ENCODE data around the gene SLC39A13.

The SLC39A13 gene

DNA sequence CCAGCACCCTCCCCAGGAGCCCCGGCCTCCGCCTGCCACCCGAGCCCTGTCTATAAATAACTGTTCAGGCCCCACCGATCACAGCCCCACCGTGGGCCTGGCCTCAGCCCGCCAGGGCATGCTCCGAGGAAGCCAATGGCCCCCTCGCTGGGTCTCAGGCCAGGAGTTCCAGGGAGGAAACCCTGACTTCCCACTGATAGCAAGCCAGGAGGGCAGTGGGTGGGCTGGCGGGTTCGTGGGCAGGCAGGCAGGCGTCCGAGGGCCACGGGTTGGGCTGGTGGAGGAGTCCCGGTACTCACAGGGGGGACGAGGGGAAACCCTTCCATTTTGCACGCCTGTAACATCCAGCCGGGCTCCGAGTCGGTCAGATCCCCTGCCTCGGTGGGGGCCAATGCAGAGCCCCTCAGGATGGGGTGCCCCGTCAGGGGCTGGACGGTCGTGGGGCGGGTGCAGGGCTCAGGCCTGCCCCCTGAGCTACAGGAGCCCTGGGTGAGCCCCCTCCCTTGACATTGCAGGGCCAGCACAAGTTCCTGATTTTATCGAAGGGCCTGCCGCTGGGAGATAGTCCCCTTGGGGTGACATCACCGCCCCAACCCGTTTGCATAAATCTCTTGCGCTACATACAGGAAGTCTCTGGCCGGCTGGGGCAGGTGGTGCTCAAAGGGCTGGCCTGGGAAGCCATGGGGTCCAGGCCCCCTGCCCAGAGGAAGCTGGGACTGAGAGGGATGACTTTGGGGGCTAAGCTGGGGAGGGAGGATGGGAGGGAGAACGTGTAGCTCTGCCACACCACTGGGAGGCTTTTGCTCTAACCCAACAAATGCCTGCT is 30.2 kb upstream of the SLC39A13 start, which contains the start of gene SPI1:
TSS of gene SPI1 (minus strand) at position 538 of the 826 bp plus-strand sequence. CDS start at position 344, 194 bp downstream.
- H3K4me2 ChIP-seq (ENCODE audit: low read length): no peak within 1 kb of the TSS
- H3K36me3 ChIP-seq (ENCODE audit: control insufficient read depth in 1 of 2, insufficient read depth in 2 of 2, low read length in 2 of 2): no peaks in the 10 kb centered on the region
- no peak within 1 kb of the TSS for H3K23ac ChIP-seq (ENCODE audit: low read length)
- no peak within 1 kb of the TSS for H2BK5ac ChIP-seq (ENCODE audit: low read depth, low read length, poor library complexity)
- H3K9ac ChIP-seq (ENCODE audit: low read length): no peak within 1 kb of the TSS
- peak in 1 of 2 donors; percentile 40 for DNase-seq
- H3K4me3 ChIP-seq (ENCODE audit: low read depth, low read length): no peak within 1 kb of the TSS
- H2AK5ac ChIP-seq (ENCODE audit: low read length): no peak within 1 kb of the TSS
- H3K4me1 ChIP-seq (ENCODE audit: control insufficient read depth in 1 of 2, insufficient read depth in 2 of 2, low read length in 2 of 2): peaks cover 5% of the 10 kb centered on the region in 2 experiments
- no peak within 1 kb of the TSS for H3K14ac ChIP-seq (ENCODE audit: low read length)
- H2AFZ ChIP-seq (ENCODE audit: insufficient read depth, low read length, poor library complexity): no peak within 1 kb of the TSS
- H3K79me2 ChIP-seq (ENCODE audit: control insufficient read depth, insufficient read depth, low read length, poor library complexity): no peaks in the 10 kb centered on the region
- no peak within 1 kb of the TSS for H3K18ac ChIP-seq (ENCODE audit: low read length)
- WGBS (ENCODE audit: extremely low coverage, insufficient coverage, insufficient read length): no CpG with 5 or more reads among the region's 31 CpGs
- no peak within 1 kb of the TSS for H4K12ac ChIP-seq (ENCODE audit: low read depth, low read length)
- H2BK120ac ChIP-seq (ENCODE audit: insufficient read depth, low read length, poor library complexity): no peak within 1 kb of the TSS
- no peak within 1 kb of the TSS for H4K8ac ChIP-seq (ENCODE audit: low read depth, low read length)
- H3K4ac ChIP-seq (ENCODE audit: low read depth, low read length): no peak within 1 kb of the TSS
- no peaks in the 10 kb centered on the region for H3K9me3 ChIP-seq (ENCODE audit: insufficient read depth, low read depth, low read length)
- no peak within 1 kb of the TSS for H4K91ac ChIP-seq (ENCODE audit: low read depth, low read length)
- H3K27ac ChIP-seq (ENCODE audit: low read depth, low read length): no peak within 1 kb of the TSS
- H3K27me3 ChIP-seq (ENCODE audit: insufficient read depth, low read length): no peaks in the 10 kb centered on the region
- no peaks in the 10 kb centered on the region for H3K79me1 ChIP-seq (ENCODE audit: low read length)
- no peak within 1 kb of the TSS for H2BK12ac ChIP-seq (ENCODE audit: low read length)

DNA sequence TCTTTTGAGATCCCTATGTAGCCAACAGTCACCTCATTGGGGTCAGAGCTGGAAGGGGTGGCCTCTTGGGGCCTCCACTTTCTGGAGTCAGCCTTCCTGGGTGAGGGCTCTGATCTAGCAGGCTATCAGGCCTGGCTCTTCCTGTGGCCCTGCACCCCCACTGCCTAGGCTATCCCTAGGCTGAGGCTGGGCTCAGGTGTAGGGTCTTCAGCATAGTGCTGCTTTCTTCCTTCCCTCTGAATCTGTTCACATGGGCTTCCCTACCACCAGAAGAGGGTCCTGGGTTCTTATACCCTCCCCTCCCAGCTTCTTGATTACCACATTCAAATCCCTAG is 29.6 kb upstream of the SLC39A13 start:
- Histone ChIP-seq H3K4me1 (ENCODE audit: control insufficient read depth in 1 of 2, insufficient read depth in 2 of 2, low read length in 2 of 2) (peaks cover 5% of the 10 kb centered on the region in 2 experiments), H3K36me3 (ENCODE audit: control insufficient read depth in 1 of 2, insufficient read depth in 2 of 2, low read length in 2 of 2) (no peaks in the 10 kb centered on the region), H2AK5ac (ENCODE audit: low read length) (no peak overlapping the region), H2AFZ (ENCODE audit: insufficient read depth, low read length, poor library complexity) (no peak overlapping the region), H2BK5ac (ENCODE audit: low read depth, low read length, poor library complexity) (no peak overlapping the region), H4K91ac (ENCODE audit: low read depth, low read length) (no peak overlapping the region), H3K4ac (ENCODE audit: low read depth, low read length) (no peak overlapping the region), H3K23ac (ENCODE audit: low read length) (no peak overlapping the region), H3K9me3 (ENCODE audit: insufficient read depth, low read depth, low read length) (no peaks in the 10 kb centered on the region), H3K18ac (ENCODE audit: low read length) (no peak overlapping the region), H3K27ac (ENCODE audit: low read depth, low read length) (no peak overlapping the region), H2BK12ac (ENCODE audit: low read length) (no peak overlapping the region), H3K27me3 (ENCODE audit: insufficient read depth, low read length) (no peaks in the 10 kb centered on the region), H4K12ac (ENCODE audit: low read depth, low read length) (no peak overlapping the region), H3K79me2 (ENCODE audit: control insufficient read depth, insufficient read depth, low read length, poor library complexity) (no peaks in the 10 kb centered on the region), H3K4me2 (ENCODE audit: low read length) (no peak overlapping the region), H3K9ac (ENCODE audit: low read length) (no peak overlapping the region), H2BK120ac (ENCODE audit: insufficient read depth, low read length, poor library complexity) (no peak overlapping the region), H3K79me1 (ENCODE audit: low read length) (no peaks in the 10 kb centered on the region), H3K14ac (ENCODE audit: low read length) (no peak overlapping the region), H3K4me3 (ENCODE audit: low read depth, low read length) (no peak overlapping the region), H4K8ac (ENCODE audit: low read depth, low read length) (no peak overlapping the region)
- no peak for DNase-seq

DNA sequence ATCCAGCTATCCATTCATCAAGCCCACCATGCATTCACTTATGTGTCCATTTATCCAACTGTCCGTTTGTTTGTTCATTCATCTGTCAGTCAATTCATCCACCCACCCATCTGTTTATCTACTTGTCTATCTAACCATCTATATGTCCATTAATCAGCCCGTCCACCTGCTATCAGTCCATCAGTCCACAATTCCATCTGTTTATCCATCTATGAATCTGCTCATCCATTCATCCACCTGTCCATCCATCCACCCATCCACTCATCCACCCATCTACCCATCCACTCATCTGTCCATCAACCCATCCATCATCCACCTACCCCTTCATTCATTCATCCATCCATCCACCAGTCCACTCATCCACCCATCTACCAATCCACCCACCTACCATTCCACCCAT is 29.1 kb upstream of the SLC39A13 start:
- Histone ChIP-seq H3K27ac (ENCODE audit: low read depth, low read length) (no peak overlapping the region), H3K79me1 (ENCODE audit: low read length) (no peaks in the 10 kb centered on the region), H3K18ac (ENCODE audit: low read length) (no peak overlapping the region), H3K27me3 (ENCODE audit: insufficient read depth, low read length) (no peaks in the 10 kb centered on the region), H2BK5ac (ENCODE audit: low read depth, low read length, poor library complexity) (no peak overlapping the region), H3K79me2 (ENCODE audit: control insufficient read depth, insufficient read depth, low read length, poor library complexity) (no peaks in the 10 kb centered on the region), H3K4me1 (ENCODE audit: control insufficient read depth in 1 of 2, insufficient read depth in 2 of 2, low read length in 2 of 2) (peaks cover 4% of the 10 kb centered on the region in 2 experiments), H3K9ac (ENCODE audit: low read length) (no peak overlapping the region), H2AFZ (ENCODE audit: insufficient read depth, low read length, poor library complexity) (no peak overlapping the region), H4K91ac (ENCODE audit: low read depth, low read length) (no peak overlapping the region), H3K4me2 (ENCODE audit: low read length) (no peak overlapping the region), H3K36me3 (ENCODE audit: control insufficient read depth in 1 of 2, insufficient read depth in 2 of 2, low read length in 2 of 2) (no peaks in the 10 kb centered on the region), H3K4me3 (ENCODE audit: low read depth, low read length) (no peak overlapping the region), H2AK5ac (ENCODE audit: low read length) (no peak overlapping the region), H3K9me3 (ENCODE audit: insufficient read depth, low read depth, low read length) (no peaks in the 10 kb centered on the region), H2BK12ac (ENCODE audit: low read length) (no peak overlapping the region), H2BK120ac (ENCODE audit: insufficient read depth, low read length, poor library complexity) (no peak overlapping the region), H3K4ac (ENCODE audit: low read depth, low read length) (no peak overlapping the region), H4K12ac (ENCODE audit: low read depth, low read length) (no peak overlapping the region), H3K14ac (ENCODE audit: low read length) (no peak overlapping the region), H4K8ac (ENCODE audit: low read depth, low read length) (no peak overlapping the region), H3K23ac (ENCODE audit: low read length) (no peak overlapping the region)
- WGBS (ENCODE audit: extremely low coverage, insufficient coverage, insufficient read length): no CpG with 5 or more reads among the region's 2 CpGs
- DNase-seq: no peak

DNA sequence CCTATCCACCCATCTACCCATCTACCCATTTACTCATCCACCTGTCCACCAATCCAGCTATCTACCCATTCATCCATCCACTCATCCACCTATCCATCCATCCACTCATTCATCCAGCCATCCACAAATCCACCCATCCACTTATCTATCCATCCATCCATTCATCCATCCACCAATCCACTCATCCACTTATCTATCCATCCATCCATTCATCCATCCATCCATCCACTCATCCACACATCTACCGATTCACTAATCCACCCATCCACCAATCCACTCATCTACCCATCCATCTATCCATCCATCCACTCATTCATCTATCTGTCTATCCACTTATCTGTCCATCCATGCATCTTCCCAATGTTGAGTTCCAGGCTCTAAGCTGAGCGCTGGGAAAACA is 28.3 kb upstream of the SLC39A13 start:
- H3K27ac ChIP-seq (ENCODE audit: low read depth, low read length): no peak overlapping the region
- no peak overlapping the region for H3K4ac ChIP-seq (ENCODE audit: low read depth, low read length)
- no peaks in the 10 kb centered on the region for H3K79me1 ChIP-seq (ENCODE audit: low read length)
- H2BK5ac ChIP-seq (ENCODE audit: low read depth, low read length, poor library complexity): no peak overlapping the region
- H3K23ac ChIP-seq (ENCODE audit: low read length): no peak overlapping the region
- H3K4me2 ChIP-seq (ENCODE audit: low read length): no peak overlapping the region
- 100% methylated on average over 1 of the region's 2 CpGs for WGBS (ENCODE audit: extremely low coverage, insufficient coverage, insufficient read length)
- no peaks in the 10 kb centered on the region for H3K9me3 ChIP-seq (ENCODE audit: insufficient read depth, low read depth, low read length)
- H4K8ac ChIP-seq (ENCODE audit: low read depth, low read length): no peak overlapping the region
- H2AK5ac ChIP-seq (ENCODE audit: low read length): no peak overlapping the region
- no peak overlapping the region for H3K9ac ChIP-seq (ENCODE audit: low read length)
- H2AFZ ChIP-seq (ENCODE audit: insufficient read depth, low read length, poor library complexity): no peak overlapping the region
- no peak overlapping the region for H2BK12ac ChIP-seq (ENCODE audit: low read length)
- H4K12ac ChIP-seq (ENCODE audit: low read depth, low read length): no peak overlapping the region
- no peaks in the 10 kb centered on the region for H3K27me3 ChIP-seq (ENCODE audit: insufficient read depth, low read length)
- H4K91ac ChIP-seq (ENCODE audit: low read depth, low read length): no peak overlapping the region
- H2BK120ac ChIP-seq (ENCODE audit: insufficient read depth, low read length, poor library complexity): no peak overlapping the region
- no peak overlapping the region for H3K18ac ChIP-seq (ENCODE audit: low read length)
- no peak for DNase-seq
- H3K14ac ChIP-seq (ENCODE audit: low read length): no peak overlapping the region
- H3K4me1 ChIP-seq (ENCODE audit: control insufficient read depth in 1 of 2, insufficient read depth in 2 of 2, low read length in 2 of 2): no peaks in the 10 kb centered on the region
- no peaks in the 10 kb centered on the region for H3K36me3 ChIP-seq (ENCODE audit: control insufficient read depth in 1 of 2, insufficient read depth in 2 of 2, low read length in 2 of 2)
- no peak overlapping the region for H3K4me3 ChIP-seq (ENCODE audit: low read depth, low read length)
- H3K79me2 ChIP-seq (ENCODE audit: control insufficient read depth, insufficient read depth, low read length, poor library complexity): no peaks in the 10 kb centered on the region

All from trophoblast cell (in vitro differentiated cells and primary cell).